NCI-H524 (cell line): ENCODE results near the gene ARMH4.

Experiments
- DNase-seq, 2 experiments: peaks; one replicate each; lab custom pipeline; 2025; lab: John Stamatoyannopoulos, UW

The ARMH4 gene

GRCh38 chr14:58055497-58056010, 96.5 kb downstream of the ARMH4 start:
- no peak for DNase-seq

GRCh38 chr14:58054100-58054499, 97.9 kb downstream of the ARMH4 start:
- no peak for DNase-seq

GRCh38 chr14:58048219-58048618, 103.8 kb downstream of the ARMH4 start:
- no peak for DNase-seq

GRCh38 chr14:58027904-58028303, 124.1 kb downstream of the ARMH4 start:
- DNase-seq = no peak

GRCh38 chr14:58026967-58027366, 125.0 kb downstream of the ARMH4 start:
- DNase-seq = peak; percentile 21 to 35

GRCh38 chr14:58026219-58026618, 125.8 kb downstream of the ARMH4 start:
- no peak for DNase-seq

GRCh38 chr14:58014778-58015177, 137.2 kb downstream of the ARMH4 start:
- no peak for DNase-seq

GRCh38 chr14:58002618-58003017, 149.4 kb downstream of the ARMH4 start:
- DNase-seq = no peak

- no peak for DNase-seq
Measured at GRCh38 chr14:57999979-58000378, 152.0 kb downstream of the ARMH4 start.

- DNase-seq = no peak
Measured at GRCh38 chr14:57999471-57999870, 152.5 kb downstream of the ARMH4 start.

- DNase-seq = no peak
Measured at GRCh38 chr14:57998766-57999165, 153.2 kb downstream of the ARMH4 start.

- no peak for DNase-seq
Measured at GRCh38 chr14:57991353-57991752, 160.7 kb downstream of the ARMH4 start.

- DNase-seq = no peak
Measured at GRCh38 chr14:57988445-57988844, 163.6 kb downstream of the ARMH4 start.

- no peak for DNase-seq
Measured at GRCh38 chr14:57987596-57988300, 164.3 kb downstream of the ARMH4 start.

GRCh38 chr14:57987051-57987450, 165.0 kb downstream of the ARMH4 start:
- no peak for DNase-seq

GRCh38 chr14:57982804-57983634, 169.0 kb downstream of the ARMH4 start:
- DNase-seq = peak; percentile 87 to 97

GRCh38 chr14:57981817-57982560, 170.0 kb downstream of the ARMH4 start:
- peak in 1 of 2 experiments; percentile 22 for DNase-seq

GRCh38 chr14:57979376-57980048, 172.5 kb downstream of the ARMH4 start:
- DNase-seq = no peak

GRCh38 chr14:57976701-57977100, 175.3 kb downstream of the ARMH4 start:
- no peak for DNase-seq

GRCh38 chr14:57974896-57975295, 177.1 kb downstream of the ARMH4 start:
- DNase-seq = no peak

- DNase-seq = no peak
Measured at GRCh38 chr14:57970594-57970993, 181.4 kb downstream of the ARMH4 start.

- no peak for DNase-seq
Measured at GRCh38 chr14:57970175-57970574, 181.8 kb downstream of the ARMH4 start.
